ENCODE measurements around the gene MSRB3. TPM values are rescaled to one million over a fixed set of nuclear protein-coding genes. Genes with fewer than 3 reads are reported as not detected.

MSRB3 gene
- total and polyA plus RNA-seq, 10 donors = 4.3 to 64.4 (median 19.7) TPM

GRCh38 chr12:65510584-65511050 lies 232.1 kb downstream of the MSRB3 start:
- WGBS, 5 donors = 71 to 92% (median 78%) methylated on average over 17 of the region's 17 CpGs
- Histone ChIP-seq H3K36me3 (no peaks in the 10 kb centered on the region), H3K4me1 (no peaks in the 10 kb centered on the region), H3K4me3 (no peak overlapping the region), H3K27me3 (replicated peaks in 1 of 7) (no peaks in the 10 kb centered on the region), H3K9me3 (no peaks in the 10 kb centered on the region), H3K27ac (peak overlapping the region in 6 of 8 donors; percentile 27 to 57 (median 48))
- no peak for DNase-seq
- TF ChIP-seq CTCF (IDR thresholded peaks at IDR 0.05 in 8 of 11, conservative IDR thresholded peaks at IDR 0.05 in 3 of 11) = no peak
- no peak for TF ChIP-seq POLR2AphosphoS5 (IDR thresholded peaks at IDR 0.05)
- no peak for TF ChIP-seq POLR2A (IDR thresholded peaks at IDR 0.05)
- intact Hi-C loops (cut with DNase I; ENCODE audit: low total_unique reads) = no loop called here

DNA sequence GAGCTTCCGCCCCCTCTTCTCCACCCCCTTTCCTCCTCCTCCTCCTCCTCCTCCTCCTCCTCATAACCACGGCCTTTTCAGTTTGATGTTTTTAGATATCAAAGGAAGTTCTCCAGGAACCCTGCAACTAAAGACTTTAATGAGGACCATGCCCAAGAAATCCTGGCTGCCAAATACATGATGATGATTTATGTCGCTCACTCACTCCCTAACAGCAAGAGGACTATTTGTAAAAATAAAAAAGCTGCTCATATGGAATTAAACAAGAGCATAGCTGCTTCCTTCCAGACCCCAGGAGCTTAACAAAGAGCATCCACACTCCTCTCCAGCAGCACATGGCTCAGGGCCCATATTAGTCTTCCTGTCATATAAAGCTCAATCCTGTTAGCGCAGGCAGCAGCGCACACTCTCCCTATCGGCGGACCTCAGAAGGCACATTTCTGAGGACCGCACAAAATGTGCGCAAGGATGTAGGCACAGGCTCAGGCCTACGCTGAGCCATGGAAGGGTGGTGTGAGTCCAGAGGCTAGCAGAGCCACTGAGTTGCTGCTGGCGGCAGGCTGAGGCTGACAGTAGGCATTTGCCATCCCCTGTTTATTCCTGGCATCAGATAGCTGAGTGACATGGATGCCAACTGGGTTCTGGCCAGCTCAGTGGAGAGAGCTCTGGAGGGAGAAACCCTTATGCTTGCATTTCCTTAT lies 232.8 kb downstream of the MSRB3 start:
- Histone ChIP-seq H3K4me1 (no peaks in the 10 kb centered on the region), H3K9me3 (no peaks in the 10 kb centered on the region), H3K36me3 (no peaks in the 10 kb centered on the region), H3K4me3 (no peak overlapping the region), H3K27ac (peak overlapping the region in 3 of 8 donors; percentile 56 to 62 (median 61)), H3K27me3 (replicated peaks in 1 of 7) (no peaks in the 10 kb centered on the region)
- intact Hi-C loops (cut with DNase I; ENCODE audit: low total_unique reads) = no loop called here
- WGBS, 5 donors = 69 to 78% (median 75%) methylated on average over 11 of the region's 11 CpGs
- no peak for TF ChIP-seq POLR2A (IDR thresholded peaks at IDR 0.05)
- peak in 2 of 3 donors; percentile 22 to 25 for TF ChIP-seq POLR2AphosphoS5 (IDR thresholded peaks at IDR 0.05)
- TF ChIP-seq CTCF (IDR thresholded peaks at IDR 0.05 in 8 of 11, conservative IDR thresholded peaks at IDR 0.05 in 3 of 11) = peak in 4 of 11 experiments; percentile 8 to 17 (median 12)
- no peak for DNase-seq

- 67 to 85% (median 78%) methylated on average over 3 of the region's 3 CpGs for WGBS, 5 donors
- H3K4me1 ChIP-seq = no peaks in the 10 kb centered on the region
- peak overlapping the region in 2 of 8 donors; percentile 56 to 62 for H3K27ac ChIP-seq
- no peaks in the 10 kb centered on the region for H3K27me3 ChIP-seq (replicated peaks in 1 of 7)
- DNase-seq = no peak
- H3K36me3 ChIP-seq = no peaks in the 10 kb centered on the region
- TF ChIP-seq POLR2AphosphoS5 (IDR thresholded peaks at IDR 0.05) = no peak
- no peak for TF ChIP-seq CTCF (IDR thresholded peaks at IDR 0.05 in 8 of 11, conservative IDR thresholded peaks at IDR 0.05 in 3 of 11)
- TF ChIP-seq POLR2A (IDR thresholded peaks at IDR 0.05) = no peak
- no peak overlapping the region for H3K4me3 ChIP-seq
- no peaks in the 10 kb centered on the region for H3K9me3 ChIP-seq
- intact Hi-C loops (cut with DNase I; ENCODE audit: low total_unique reads) = no loop called here
These were observed 233.4 kb downstream of the MSRB3 start for GRCh38 chr12:65511912-65512311.

Other genes starting within 250 kb of the MSRB3 start
- gene WIF1, start 157.4 kb upstream of the MSRB3 start, total RNA-seq = not detected
- under 1 TPM in 1 of 3 donors, not detected in 2; 0.04 TPM for gene WIF1, start 157.4 kb upstream of the MSRB3 start, polyA plus RNA-seq
- 10 to 100 TPM; 40.4 to 58.9 (median 42.5) TPM for gene LEMD3, start 109.1 kb upstream of the MSRB3 start, total RNA-seq
- 10 to 100 TPM in 2 of 3 donors, 1 to 10 TPM in 1; 9.6 to 15.3 (median 11.9) TPM for gene LEMD3, start 109.1 kb upstream of the MSRB3 start, polyA plus RNA-seq